ENCODE data around the gene HEPACAM. TPM values are rescaled to one million over a fixed set of nuclear protein-coding genes. Genes with fewer than 3 reads are reported as not detected.

Gene HEPACAM
- total RNA-seq, 1 experiment from 2014 or later = 0.11 TPM

GRCh38 chr11:124880290-124880611 is 55.6 kb downstream of the HEPACAM start:
- BruUV-seq (replicated peaks) = no TSS peak
- no peak overlapping the region for H3K9ac ChIP-seq (ENCODE audit: low read length)
- no peak overlapping the region for H3K27ac ChIP-seq (ENCODE audit: low read length)
- no peaks in the 10 kb centered on the region for H3K36me3 ChIP-seq (ENCODE audit: low read depth, low read length)
- peaks cover 12% of the 10 kb centered on the region for H3K4me1 ChIP-seq (ENCODE audit: insufficient read depth, low read length)
- ATAC-seq = no peak
- H3K4me3 ChIP-seq (ENCODE audit: low read length) = no peak overlapping the region
- no peaks in the 10 kb centered on the region for H4K20me1 ChIP-seq (ENCODE audit: low read length)
- CTCF ChIA-PET = no interaction called here
- TF ChIP-seq EZH2 (IDR thresholded peaks at IDR 0.05; ENCODE audit: low read length, unreplicated experiment) = no peak
- no peak for TF ChIP-seq CTCF (conservative IDR thresholded peaks at IDR 0.05; ENCODE audit: low read depth, low read length)
- no peak for TF ChIP-seq EZH2phosphoT487 (IDR thresholded peaks at IDR 0.05; ENCODE audit: borderline replicate concordance, low read length)
- H2AFZ ChIP-seq (ENCODE audit: low read length) = no peak overlapping the region
- no peaks in the 10 kb centered on the region for H3F3A ChIP-seq (ENCODE audit: low read length, unreplicated experiment)
- intact Hi-C loops (cut with micrococcal nuclease) = no loop called here
- no peaks in the 10 kb centered on the region for H3K27me3 ChIP-seq (ENCODE audit: low read length)
- POLR2A ChIA-PET (ENCODE audit: unreplicated experiment) = no interaction called here
- DNase-seq = no peak
- H3K9me3 ChIP-seq (ENCODE audit: low read length) = no peaks in the 10 kb centered on the region
- H3K79me2 ChIP-seq (ENCODE audit: low read length) = no peaks in the 10 kb centered on the region
- no peaks in the 10 kb centered on the region for H3K9me2 ChIP-seq (replicated peaks; ENCODE audit: low read length)
- H3K4me2 ChIP-seq (ENCODE audit: low read length) = no peak overlapping the region

DNA sequence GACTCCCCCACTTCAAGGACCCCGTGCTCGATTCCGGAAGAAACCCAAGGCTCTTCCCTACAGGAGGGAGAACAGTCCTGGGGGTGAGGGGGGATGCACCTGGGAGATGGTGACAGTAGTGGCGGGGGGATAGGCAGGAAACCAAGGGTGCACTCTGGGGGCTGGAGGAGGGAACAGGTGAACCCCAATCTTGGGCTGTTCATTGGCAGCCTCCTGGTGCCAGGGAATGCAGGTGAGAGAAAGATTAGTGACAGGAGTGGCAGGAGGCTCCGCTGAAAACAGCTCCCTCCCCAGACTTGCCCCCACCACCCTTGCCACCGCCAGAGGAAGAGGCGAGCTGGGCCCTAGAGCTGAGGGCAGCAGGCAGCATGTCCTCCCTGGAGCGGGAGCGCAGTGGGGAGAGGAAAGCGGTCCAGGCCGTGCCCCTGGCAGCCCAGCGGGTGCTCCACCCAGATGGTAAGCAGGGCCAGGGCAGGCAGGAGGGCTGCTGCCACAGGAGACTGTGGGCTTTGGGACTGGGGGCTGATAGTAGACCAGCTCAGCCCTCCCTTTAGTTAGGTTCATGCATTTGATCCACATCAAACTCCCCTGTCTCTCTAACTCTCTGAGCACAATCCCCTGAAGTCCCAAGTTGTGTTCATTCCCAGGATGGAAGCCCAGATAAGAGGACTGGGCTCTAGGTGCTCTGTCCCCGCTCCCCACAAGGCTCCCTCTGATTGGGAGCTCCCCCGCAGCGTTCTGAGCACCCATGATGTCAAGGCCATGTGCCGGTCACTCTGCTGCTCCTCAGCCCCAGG is 56.2 kb downstream of the HEPACAM start:
- no TSS peak for BruUV-seq (replicated peaks)
- Histone ChIP-seq H3K27me3 (ENCODE audit: low read length) (no peaks in the 10 kb centered on the region), H3K27ac (ENCODE audit: low read length) (no peak overlapping the region), H4K20me1 (ENCODE audit: low read length) (no peaks in the 10 kb centered on the region), H3K9me2 (replicated peaks; ENCODE audit: low read length) (no peaks in the 10 kb centered on the region), H3K4me2 (ENCODE audit: low read length) (no peak overlapping the region), H3K4me1 (ENCODE audit: insufficient read depth, low read length) (peaks cover 12% of the 10 kb centered on the region), H3K79me2 (ENCODE audit: low read length) (no peaks in the 10 kb centered on the region), H3K4me3 (ENCODE audit: low read length) (no peak overlapping the region), H3K9ac (ENCODE audit: low read length) (no peak overlapping the region), H3K36me3 (ENCODE audit: low read depth, low read length) (no peaks in the 10 kb centered on the region), H2AFZ (ENCODE audit: low read length) (no peak overlapping the region), H3F3A (ENCODE audit: low read length, unreplicated experiment) (no peaks in the 10 kb centered on the region), H3K9me3 (ENCODE audit: low read length) (no peaks in the 10 kb centered on the region)
- CTCF ChIA-PET = interaction anchor here (0.6 kb wide), 1 partner anchor 229 kb away, joined by 3 read pairs; no protein-coding TSS in a partner anchor
- TF ChIP-seq EZH2 (IDR thresholded peaks at IDR 0.05; ENCODE audit: low read length, unreplicated experiment) (no peak), CTCF (conservative IDR thresholded peaks at IDR 0.05; ENCODE audit: low read depth, low read length) (no peak), EZH2phosphoT487 (IDR thresholded peaks at IDR 0.05; ENCODE audit: borderline replicate concordance, low read length) (no peak)
- POLR2A ChIA-PET (ENCODE audit: unreplicated experiment) = no interaction called here
- no peak for ATAC-seq
- intact Hi-C loops (cut with micrococcal nuclease) = no loop called here
- DNase-seq = no peak

GRCh38 chr11:124878759-124879492 is 56.9 kb downstream of the HEPACAM start:
- Histone ChIP-seq H3K4me2 (ENCODE audit: low read length) (no peak overlapping the region), H3K4me1 (ENCODE audit: insufficient read depth, low read length) (peaks cover 12% of the 10 kb centered on the region), H3K9ac (ENCODE audit: low read length) (no peak overlapping the region), H3K27me3 (ENCODE audit: low read length) (no peaks in the 10 kb centered on the region), H2AFZ (ENCODE audit: low read length) (no peak overlapping the region), H3K9me3 (ENCODE audit: low read length) (no peaks in the 10 kb centered on the region), H4K20me1 (ENCODE audit: low read length) (no peaks in the 10 kb centered on the region), H3F3A (ENCODE audit: low read length, unreplicated experiment) (no peaks in the 10 kb centered on the region), H3K4me3 (ENCODE audit: low read length) (no peak overlapping the region), H3K79me2 (ENCODE audit: low read length) (no peaks in the 10 kb centered on the region), H3K36me3 (ENCODE audit: low read depth, low read length) (no peaks in the 10 kb centered on the region), H3K9me2 (replicated peaks; ENCODE audit: low read length) (no peaks in the 10 kb centered on the region), H3K27ac (ENCODE audit: low read length) (no peak overlapping the region)
- DNase-seq (no peak), ATAC-seq (no peak)
- TF ChIP-seq EZH2phosphoT487 (IDR thresholded peaks at IDR 0.05; ENCODE audit: borderline replicate concordance, low read length) (no peak), EZH2 (IDR thresholded peaks at IDR 0.05; ENCODE audit: low read length, unreplicated experiment) (no peak), CTCF (conservative IDR thresholded peaks at IDR 0.05; ENCODE audit: low read depth, low read length) (no peak)
- ChIA-PET CTCF (interaction anchor here (0.6 kb wide), 1 partner anchor 229 kb away, joined by 3 read pairs; no protein-coding TSS in a partner anchor), POLR2A (ENCODE audit: unreplicated experiment) (no interaction called here)
- no TSS peak for BruUV-seq (replicated peaks)
- intact Hi-C loops (cut with micrococcal nuclease) = no loop called here

All from PC-3 (cell line).